H9 (cell line): Measurements from ENCODE around the gene PCED1A. TPM values are rescaled to one million over a fixed set of nuclear protein-coding genes. Genes with fewer than 3 reads are reported as not detected.

Source experiments
- DNase-seq: peaks from one replicate; pipeline ENCODE4 v3.0.0-alpha.2; 2017
- H2AFZ ChIP-seq: one replicate; pipeline ENCODE4 v1.6.1; 2013; ENCODE audit warnings: mild to moderate bottlenecking, low read length, control low read depth, moderate library complexity
- H2AK5ac ChIP-seq: 2 replicates; pipeline ENCODE4 v1.6.1; 2013; ENCODE audit warnings: low read length, control low read depth, mixed read lengths; ENCODE audit not compliant: insufficient read length
- H2BK120ac ChIP-seq: one replicate; pipeline ENCODE4 v1.6.1; 2013; ENCODE audit warnings: low read depth, mild to moderate bottlenecking, low read length, control low read depth, inconsistent platforms; ENCODE audit not compliant: poor library complexity, severe bottlenecking
- H2BK12ac ChIP-seq: 2 replicates; pipeline ENCODE4 v1.6.1; 2013; ENCODE audit warnings: low read length, control low read depth, mixed read lengths, low read depth; ENCODE audit not compliant: insufficient read length
- H2BK15ac ChIP-seq: 2 replicates; pipeline ENCODE4 v1.6.1; 2013; ENCODE audit warnings: low read depth, low read length, control low read depth
- H2BK20ac ChIP-seq: one replicate; pipeline ENCODE4 v1.6.1; 2013; ENCODE audit warnings: low read depth, mild to moderate bottlenecking, low read length, control low read depth, inconsistent platforms; ENCODE audit not compliant: poor library complexity, severe bottlenecking
- H2BK5ac ChIP-seq: 2 replicates; pipeline ENCODE4 v1.6.1; 2013; ENCODE audit warnings: low read length, control low read depth, mixed read lengths; ENCODE audit not compliant: insufficient read length
- H3K14ac ChIP-seq: 2 replicates; pipeline ENCODE4 v1.6.1; 2013; ENCODE audit warnings: low read length, control low read depth; ENCODE audit not compliant: insufficient read depth
- H3K18ac ChIP-seq: 2 replicates; pipeline ENCODE4 v1.6.1; 2013; ENCODE audit warnings: low read depth, mild to moderate bottlenecking, mixed read lengths, low read length, control low read depth; ENCODE audit not compliant: insufficient read length
- H3K23ac ChIP-seq: 2 replicates; pipeline ENCODE4 v1.6.1; 2013; ENCODE audit warnings: low read length, control low read depth, mixed read lengths, low read depth; ENCODE audit not compliant: insufficient read length
- H3K23me2 ChIP-seq: 2 replicates; pipeline ENCODE4 v1.6.1; 2013; ENCODE audit warnings: low read depth, mild to moderate bottlenecking, mixed read lengths, low read length, control low read depth; ENCODE audit not compliant: insufficient read length, poor library complexity, severe bottlenecking
- H3K27ac ChIP-seq: 2 replicates; pipeline ENCODE4 v1.5.1; 2013; ENCODE audit warnings: low read length, control low read depth, mixed read lengths, low read depth; ENCODE audit not compliant: insufficient read length
- H3K27me3 ChIP-seq: 2 replicates; pipeline ENCODE4 v1.6.1; 2013; ENCODE audit warnings: low read length, control low read depth, inconsistent platforms; ENCODE audit not compliant: insufficient read depth
- H3K4ac ChIP-seq: 2 replicates; pipeline ENCODE4 v1.6.1; 2013; ENCODE audit warnings: low read depth, mild to moderate bottlenecking, control low read depth, inconsistent platforms, low read length, moderate library complexity
- H3K4me1 ChIP-seq: 2 replicates; pipeline ENCODE4 v1.6.1; 2013; ENCODE audit warnings: low read length, control low read depth, inconsistent platforms; ENCODE audit not compliant: insufficient read depth
- H3K4me2 ChIP-seq: 2 replicates; pipeline ENCODE4 v1.6.1; 2013; ENCODE audit warnings: low read length, control low read depth, mixed read lengths; ENCODE audit not compliant: insufficient read length, insufficient read depth
- H3K56ac ChIP-seq: 2 replicates; pipeline ENCODE4 v1.6.1; 2013; ENCODE audit warnings: low read depth, mild to moderate bottlenecking, mixed read lengths, low read length, control low read depth; ENCODE audit not compliant: insufficient read length
- H3K79me1 ChIP-seq: 2 replicates; pipeline ENCODE4 v1.6.1; 2013; ENCODE audit warnings: low read depth, mild to moderate bottlenecking, moderate library complexity, low read length, control low read depth, inconsistent platforms; ENCODE audit not compliant: insufficient read depth, poor library complexity, severe bottlenecking
- H3K79me2 ChIP-seq: 2 replicates; pipeline ENCODE4 v1.6.1; 2013; ENCODE audit warnings: low read length, control low read depth, inconsistent platforms; ENCODE audit not compliant: insufficient read depth
- H3K9ac ChIP-seq: 2 replicates; pipeline ENCODE4 v1.6.1; 2013; ENCODE audit warnings: low read length, control low read depth, mixed read lengths; ENCODE audit not compliant: insufficient read length; ENCODE audit errors: extremely low read depth
- H3K9me3 ChIP-seq: one replicate; pipeline ENCODE4 v1.6.1; 2013; ENCODE audit warnings: low read depth, low read length, inconsistent platforms; ENCODE audit not compliant: control insufficient read depth
- H3T11ph ChIP-seq: one replicate; pipeline ENCODE4 v1.6.1; 2013; ENCODE audit warnings: mild to moderate bottlenecking, low read length, control low read depth, inconsistent platforms
- H4K20me1 ChIP-seq: one replicate; pipeline ENCODE4 v1.6.1; 2013; ENCODE audit not compliant: control insufficient read depth, insufficient read length, insufficient read depth
- H4K5ac ChIP-seq: 2 replicates; pipeline ENCODE4 v1.6.1; 2013; ENCODE audit warnings: low read depth, mild to moderate bottlenecking, mixed read lengths, low read length, control low read depth; ENCODE audit not compliant: insufficient read length
- H4K8ac ChIP-seq: replicated peaks from 2 replicates; pipeline ENCODE4 v1.6.1; 2013; ENCODE audit warnings: low read length, control low read depth, mixed read lengths, low read depth; ENCODE audit not compliant: insufficient read length
- H4K91ac ChIP-seq: 2 replicates; pipeline ENCODE4 v1.6.1; 2013; ENCODE audit warnings: low read depth, mild to moderate bottlenecking, moderate library complexity, mixed read lengths, low read length, control low read depth; ENCODE audit not compliant: insufficient read length
- H3K27ac Mint-ChIP-seq, 3 experiments: 2 replicates in 2 of 3; 3 replicates in 1 of 3; pipeline ENCODE4 v1.8.0; 2020 to 2021; ENCODE audit warnings: mixed read lengths in 3 of 3, mild to moderate bottlenecking in 1 of 3, moderate library complexity in 1 of 3
- H3K27me3 Mint-ChIP-seq: 2 replicates; pipeline ENCODE4 v1.8.0; 2021; ENCODE audit warnings: low read depth, mild to moderate bottlenecking, moderate library complexity, mixed read lengths
- H3K36me3 Mint-ChIP-seq, 3 experiments: 2 replicates in 2 of 3; 3 replicates in 1 of 3; pipeline ENCODE4 v1.8.0; 2020 to 2021; ENCODE audit warnings: low read depth in 3 of 3, mixed read lengths in 3 of 3; ENCODE audit not compliant: insufficient read depth in 1 of 3
- H3K4me1 Mint-ChIP-seq, 2 experiments: 2 replicates each; pipeline ENCODE4 v1.8.0; 2020; ENCODE audit warnings: mixed read lengths in 2 of 2
- H3K4me3 Mint-ChIP-seq, 2 experiments: 2 replicates in 1 of 2; 3 replicates in 1 of 2; pipeline ENCODE4 v1.8.0; 2020 to 2021; ENCODE audit warnings: mild to moderate bottlenecking in 2 of 2, mixed read lengths in 2 of 2, moderate library complexity in 1 of 2
- H3K9me3 Mint-ChIP-seq, 2 experiments: 2 replicates in 1 of 2; 3 replicates in 1 of 2; pipeline ENCODE4 v1.8.0; 2020; ENCODE audit warnings: mild to moderate bottlenecking in 2 of 2, mixed read lengths in 2 of 2, moderate library complexity in 1 of 2
- WGBS: extraction: QIAGEN DNeasy Blood & Tissue Kit; methylation state at CpG from one replicate; pipeline ENCODE4 v1.1.7; 2013; ENCODE audit warnings: missing lambda C conversion rate, low lambda C conversion rate, mixed read lengths; ENCODE audit not compliant: insufficient read length; ENCODE audit errors: extremely low coverage; 5-methylcytosine and 5-hydroxymethylcytosine counted together
- total RNA-seq: library from RNA; stranded (reverse); gene quantifications from 2 replicates; pipeline ENCODE4 v1.2.1, GENCODE V29; 2021
- TF ChIP-seq, protein P1 (sequence below): fragments of 200-600 bp; sonication (generic); conservative IDR thresholded peaks from 3 replicates; pipeline ENCODE4 v1.8.0; 2021; ENCODE audit warnings: antibody characterized with exemption, mild to moderate bottlenecking

The PCED1A gene
- total RNA-seq, 1 experiment from 2014 or later, result 30.8 TPM

DNA sequence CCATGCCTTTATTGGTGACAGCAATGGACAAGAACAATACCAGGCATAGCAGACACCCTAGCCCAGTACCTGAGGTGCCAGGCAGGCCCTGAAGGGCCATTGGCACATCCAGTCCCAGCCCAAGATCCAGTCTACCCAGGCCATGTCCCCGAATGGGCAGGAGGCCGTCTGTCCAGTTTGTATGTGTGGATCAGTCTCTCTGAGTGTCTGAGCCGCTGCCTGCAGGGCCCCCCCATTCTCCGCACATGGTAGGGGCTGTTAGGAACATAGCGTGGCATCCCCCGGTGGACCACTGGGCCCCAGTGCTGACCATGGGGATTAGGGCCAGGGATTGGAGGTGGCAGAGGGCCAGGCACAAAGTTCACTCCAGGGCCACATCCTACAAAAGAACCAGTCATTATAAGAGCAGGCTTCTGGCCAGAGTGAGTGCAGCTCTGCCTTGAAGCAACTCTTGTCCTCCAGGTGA lies 5.1 kb downstream of the PCED1A start:
- Mint-ChIP-seq H3K9me3 (peaks cover 0 to 4% of the 10 kb centered on the region in 2 experiments; a peak in 1 of 5 replicates), H3K4me3 (no peak overlapping the region), H3K4me1 (peaks cover 3 to 7% of the 10 kb centered on the region in 2 experiments; a peak in 3 of 4 replicates), H3K36me3 (peaks cover 3 to 27% (median 23%) of the 10 kb centered on the region in 3 experiments), H3K27ac (no peak overlapping the region), H3K27me3 (peaks cover 12% of the 10 kb centered on the region)
- Histone ChIP-seq H4K91ac (no peak overlapping the region), H4K8ac (no peak overlapping the region), H3T11ph (no peak overlapping the region), H3K79me2 (no peaks in the 10 kb centered on the region), H4K20me1 (no peaks in the 10 kb centered on the region), H3K79me1 (no peaks in the 10 kb centered on the region), H3K27me3 (peaks cover 7% of the 10 kb centered on the region; the same call in 1 of the 2 replicates), H3K56ac (no peak overlapping the region), H2BK15ac (no peak overlapping the region), H4K5ac (no peak overlapping the region), H3K4me2 (no peak overlapping the region), H3K23me2 (no peaks in the 10 kb centered on the region), H3K4ac (no peak overlapping the region), H3K23ac (no peak overlapping the region), H3K27ac (no peak overlapping the region), H2BK120ac (no peak overlapping the region), H3K9me3 (no peaks in the 10 kb centered on the region), H3K4me1 (no peaks in the 10 kb centered on the region), H3K18ac (no peak overlapping the region), H2AK5ac (no peak overlapping the region), H3K14ac (no peak overlapping the region), H2BK12ac (no peak overlapping the region), H2BK20ac (no peak overlapping the region), H3K9ac (no peak overlapping the region), H2AFZ (no peak overlapping the region), H2BK5ac (no peak overlapping the region)
- DNase-seq, result no peak
- WGBS, result no CpG with 5 or more reads among the region's 6 CpGs
- TF ChIP-seq, protein P1, sequence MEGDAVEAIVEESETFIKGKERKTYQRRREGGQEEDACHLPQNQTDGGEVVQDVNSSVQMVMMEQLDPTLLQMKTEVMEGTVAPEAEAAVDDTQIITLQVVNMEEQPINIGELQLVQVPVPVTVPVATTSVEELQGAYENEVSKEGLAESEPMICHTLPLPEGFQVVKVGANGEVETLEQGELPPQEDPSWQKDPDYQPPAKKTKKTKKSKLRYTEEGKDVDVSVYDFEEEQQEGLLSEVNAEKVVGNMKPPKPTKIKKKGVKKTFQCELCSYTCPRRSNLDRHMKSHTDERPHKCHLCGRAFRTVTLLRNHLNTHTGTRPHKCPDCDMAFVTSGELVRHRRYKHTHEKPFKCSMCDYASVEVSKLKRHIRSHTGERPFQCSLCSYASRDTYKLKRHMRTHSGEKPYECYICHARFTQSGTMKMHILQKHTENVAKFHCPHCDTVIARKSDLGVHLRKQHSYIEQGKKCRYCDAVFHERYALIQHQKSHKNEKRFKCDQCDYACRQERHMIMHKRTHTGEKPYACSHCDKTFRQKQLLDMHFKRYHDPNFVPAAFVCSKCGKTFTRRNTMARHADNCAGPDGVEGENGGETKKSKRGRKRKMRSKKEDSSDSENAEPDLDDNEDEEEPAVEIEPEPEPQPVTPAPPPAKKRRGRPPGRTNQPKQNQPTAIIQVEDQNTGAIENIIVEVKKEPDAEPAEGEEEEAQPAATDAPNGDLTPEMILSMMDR, result no peak
